Adrenal gland (tissue), 5 donors: ENCODE data around the gene C1orf232.

Experiments used
- CTCF ChIP-seq, 6 experiments: fragments of 450-650 bp in 4 of 6; fragments of 200-600 bp in 2 of 6; sonication (generic) in 1 of 6; IDR thresholded peaks; 1 replicate in 5 of 6; 2 replicates in 1 of 6; pipeline versions ENCODE4 v1.5.1 to v1.8.0; 2016 to 2021; ENCODE audit warnings: antibody characterized with exemption in 6 of 6, mild to moderate bottlenecking in 2 of 6, moderate library complexity in 1 of 6
- POLR2A ChIP-seq, 2 donors: fragments of 450-650 bp; IDR thresholded peaks; one replicate each; pipeline ENCODE4 v1.6.1; 2017; ENCODE audit warnings: antibody characterized with exemption in 2 of 2, mild to moderate bottlenecking in 2 of 2, moderate library complexity in 1 of 2
- donor health status: DM: no; HTN: no; CAD: no.

- no peak for TF ChIP-seq CTCF (IDR thresholded peaks at IDR 0.05)
- no peak for TF ChIP-seq POLR2A (IDR thresholded peaks at IDR 0.05)
Measured at GRCh38 chr1:26182383-26182696, 13.6 kb upstream of the C1orf232 start.
